Measurements from ENCODE around the gene COL6A1.

GRCh38 chr21:45938811-45939520, 42.6 kb upstream of the COL6A1 start:
- TF ChIP-seq CTCF (IDR thresholded peaks at IDR 0.05) (no peak), ZFX (IDR thresholded peaks at IDR 0.05; ENCODE audit: borderline replicate concordance) (no peak)

All from 22Rv1 (cell line).